Inflammatory macrophage treated with lipopolysaccharide for 4 hours (primary cell): ENCODE results near the gene DBH.
"Not testable (repeated sequence)": the region's sequence is repeated elsewhere in the genome, so short reads cannot be mapped to it uniquely, and the experiment has no call there.

ENCODE experiments used
- DNase-seq: peaks from one replicate; pipeline ENCODE4 v3.0.0-alpha.2; 2020

DBH gene

GRCh38 chr9:133604856-133605255 is 31.3 kb upstream of the DBH start:
- DNase-seq: no peak

GRCh38 chr9:133605446-133605845 is 30.7 kb upstream of the DBH start:
- DNase-seq: no peak

GRCh38 chr9:133605856-133606707 is 30.1 kb upstream of the DBH start:
- no peak for DNase-seq

- DNase-seq: no peak
These were observed 29.5 kb upstream of the DBH start for GRCh38 chr9:133606708-133607025.

GRCh38 chr9:133607381-133607780 is 28.8 kb upstream of the DBH start:
- no peak for DNase-seq

- DNase-seq: no peak
These were observed 28.2 kb upstream of the DBH start for GRCh38 chr9:133607976-133608375.

- DNase-seq: no peak
These were observed 27.8 kb upstream of the DBH start for GRCh38 chr9:133608382-133608781.

GRCh38 chr9:133608889-133609288 is 27.3 kb upstream of the DBH start:
- no peak for DNase-seq

GRCh38 chr9:133609311-133610098 is 26.7 kb upstream of the DBH start, which contains the start of gene FAM163B:
Gene FAM163B (minus strand): TSS chr9:133609389. CDS start chr9:133580223, 29,166 bp downstream.
- no peak for DNase-seq

- no peak for DNase-seq
These were observed 25.3 kb upstream of the DBH start for GRCh38 chr9:133610845-133611244.

GRCh38 chr9:133612051-133612450 is 24.1 kb upstream of the DBH start:
- no peak for DNase-seq

GRCh38 chr9:133612816-133613215 is 23.3 kb upstream of the DBH start:
- DNase-seq: no peak

- DNase-seq: no peak
These were observed 22.7 kb upstream of the DBH start for GRCh38 chr9:133613432-133613831.

- DNase-seq: no peak
These were observed 22.1 kb upstream of the DBH start for GRCh38 chr9:133614056-133614455.

GRCh38 chr9:133614678-133615077 is 21.5 kb upstream of the DBH start:
- no peak for DNase-seq

GRCh38 chr9:133615186-133615585 is 21.0 kb upstream of the DBH start:
- no peak for DNase-seq

GRCh38 chr9:133615606-133616188 is 20.5 kb upstream of the DBH start:
- DNase-seq: no peak

- DNase-seq: no peak
These were observed 19.3 kb upstream of the DBH start for GRCh38 chr9:133616643-133617405.

GRCh38 chr9:133618726-133619125 is 17.4 kb upstream of the DBH start:
- DNase-seq: no peak

GRCh38 chr9:133619791-133620190 is 16.4 kb upstream of the DBH start:
- DNase-seq: peak; percentile 35

GRCh38 chr9:133621725-133622267 is 14.4 kb upstream of the DBH start:
- DNase-seq: no peak

- no peak for DNase-seq
These were observed 13.6 kb upstream of the DBH start for GRCh38 chr9:133622555-133622954.

GRCh38 chr9:133626008-133626407 is 10.2 kb upstream of the DBH start:
- not testable (repeated sequence) for DNase-seq
